ENCODE data around the gene DAAM2. TPM values are rescaled to one million over a fixed set of nuclear protein-coding genes. Genes with fewer than 3 reads are reported as not detected.

The DAAM2 gene
- total RNA-seq, 2 experiments from 2014 or later: not detected

DNA sequence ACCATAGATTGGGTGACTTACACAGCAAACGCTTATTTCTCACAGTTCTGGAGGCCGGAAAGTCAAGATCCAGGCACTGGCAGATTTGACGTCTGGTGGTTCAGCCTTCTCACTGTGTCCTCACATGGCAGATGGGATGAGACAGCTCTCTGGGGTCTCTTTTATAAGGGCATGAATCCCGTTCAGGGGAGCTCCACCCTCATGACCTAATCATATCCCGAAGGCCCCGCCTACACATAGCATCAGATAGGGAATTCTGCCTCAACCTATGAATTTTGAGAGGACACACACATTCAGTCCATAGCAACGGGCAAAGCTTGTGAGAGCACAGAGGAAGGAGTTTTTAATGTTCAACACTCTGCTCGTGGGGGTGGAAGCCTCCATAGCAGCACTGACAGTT is 27.5 kb downstream of the DAAM2 start:
- no peak overlapping the region for H3K4me3 ChIP-seq (ENCODE audit: low read length)
- ATAC-seq (ENCODE audit: poor library complexity) (no peak), DNase-seq (no peak)
- H3K9me3 ChIP-seq (ENCODE audit: control insufficient read depth in 1 of 2, insufficient read depth in 1 of 2, low read length in 2 of 2): no peaks in the 10 kb centered on the region
- ChIA-PET CTCF (interaction anchor here (0.5 kb wide), 1 partner anchor 30 kb away, joined by 4 read pairs; no protein-coding TSS in a partner anchor), POLR2A (no interaction called here)
- Mint-ChIP-seq H3K27ac (no peak overlapping the region), H3K36me3 (ENCODE audit: low read depth) (no peaks in the 10 kb centered on the region), H3K4me1 (ENCODE audit: low read depth) (no peaks in the 10 kb centered on the region), H3K27me3 (no peaks in the 10 kb centered on the region), H3K4me3 (no peak overlapping the region), H3K9me3 (no peaks in the 10 kb centered on the region)
- TF ChIP-seq, protein P1, sequence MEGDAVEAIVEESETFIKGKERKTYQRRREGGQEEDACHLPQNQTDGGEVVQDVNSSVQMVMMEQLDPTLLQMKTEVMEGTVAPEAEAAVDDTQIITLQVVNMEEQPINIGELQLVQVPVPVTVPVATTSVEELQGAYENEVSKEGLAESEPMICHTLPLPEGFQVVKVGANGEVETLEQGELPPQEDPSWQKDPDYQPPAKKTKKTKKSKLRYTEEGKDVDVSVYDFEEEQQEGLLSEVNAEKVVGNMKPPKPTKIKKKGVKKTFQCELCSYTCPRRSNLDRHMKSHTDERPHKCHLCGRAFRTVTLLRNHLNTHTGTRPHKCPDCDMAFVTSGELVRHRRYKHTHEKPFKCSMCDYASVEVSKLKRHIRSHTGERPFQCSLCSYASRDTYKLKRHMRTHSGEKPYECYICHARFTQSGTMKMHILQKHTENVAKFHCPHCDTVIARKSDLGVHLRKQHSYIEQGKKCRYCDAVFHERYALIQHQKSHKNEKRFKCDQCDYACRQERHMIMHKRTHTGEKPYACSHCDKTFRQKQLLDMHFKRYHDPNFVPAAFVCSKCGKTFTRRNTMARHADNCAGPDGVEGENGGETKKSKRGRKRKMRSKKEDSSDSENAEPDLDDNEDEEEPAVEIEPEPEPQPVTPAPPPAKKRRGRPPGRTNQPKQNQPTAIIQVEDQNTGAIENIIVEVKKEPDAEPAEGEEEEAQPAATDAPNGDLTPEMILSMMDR (IDR thresholded peaks at IDR 0.05): no peak
- no peaks in the 10 kb centered on the region for H3K36me3 ChIP-seq (ENCODE audit: insufficient read depth, low read length)
- no peaks in the 10 kb centered on the region for H3K27me3 ChIP-seq (ENCODE audit: control insufficient read depth in 1 of 2, insufficient read depth in 2 of 2, low read length in 2 of 2)
- no peak overlapping the region for H3K27ac ChIP-seq (ENCODE audit: low read depth in 1 of 2, low read length in 2 of 2)
- no peaks in the 10 kb centered on the region for H3K4me1 ChIP-seq (ENCODE audit: insufficient read depth, low read length)
- intact Hi-C loops (cut with DNase I, micrococcal nuclease): no loop called here

DNA sequence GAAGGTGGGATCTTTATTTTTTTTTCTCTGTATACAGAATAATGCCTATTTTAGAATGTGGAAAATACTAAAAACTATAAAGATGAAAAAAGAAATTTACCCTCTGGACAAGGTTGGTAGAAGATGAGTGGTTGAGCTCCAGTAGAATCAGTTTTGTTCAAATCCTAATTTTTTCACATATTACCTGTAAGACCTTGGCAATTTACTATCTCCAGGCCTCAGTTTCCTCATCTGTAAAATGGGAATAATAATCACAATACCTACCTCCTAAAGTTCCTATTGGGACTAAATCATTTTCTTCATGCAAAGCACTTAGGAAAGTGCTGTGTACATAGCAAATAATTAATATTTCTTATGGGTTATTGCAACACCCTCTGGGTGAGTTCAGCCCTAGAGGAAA is 28.4 kb downstream of the DAAM2 start:
- no peaks in the 10 kb centered on the region for H3K9me3 Mint-ChIP-seq
- no peak for ATAC-seq (ENCODE audit: poor library complexity)
- ChIA-PET CTCF (no interaction called here), POLR2A (no interaction called here)
- no peaks in the 10 kb centered on the region for H3K36me3 Mint-ChIP-seq (ENCODE audit: low read depth)
- DNase-seq: no peak
- Histone ChIP-seq H3K4me1 (ENCODE audit: insufficient read depth, low read length) (no peaks in the 10 kb centered on the region), H3K27ac (ENCODE audit: low read depth in 1 of 2, low read length in 2 of 2) (no peak overlapping the region), H3K27me3 (ENCODE audit: control insufficient read depth in 1 of 2, insufficient read depth in 2 of 2, low read length in 2 of 2) (no peaks in the 10 kb centered on the region), H3K4me3 (ENCODE audit: low read length) (no peak overlapping the region), H3K9me3 (ENCODE audit: control insufficient read depth in 1 of 2, insufficient read depth in 1 of 2, low read length in 2 of 2) (no peaks in the 10 kb centered on the region), H3K36me3 (ENCODE audit: insufficient read depth, low read length) (no peaks in the 10 kb centered on the region)
- intact Hi-C loops (cut with DNase I, micrococcal nuclease): no loop called here
- H3K4me1 Mint-ChIP-seq (ENCODE audit: low read depth): no peaks in the 10 kb centered on the region
- no peaks in the 10 kb centered on the region for H3K27me3 Mint-ChIP-seq
- no peak overlapping the region for H3K27ac Mint-ChIP-seq
- TF ChIP-seq, protein P1 (IDR thresholded peaks at IDR 0.05): no peak
- H3K4me3 Mint-ChIP-seq: no peak overlapping the region

DNA sequence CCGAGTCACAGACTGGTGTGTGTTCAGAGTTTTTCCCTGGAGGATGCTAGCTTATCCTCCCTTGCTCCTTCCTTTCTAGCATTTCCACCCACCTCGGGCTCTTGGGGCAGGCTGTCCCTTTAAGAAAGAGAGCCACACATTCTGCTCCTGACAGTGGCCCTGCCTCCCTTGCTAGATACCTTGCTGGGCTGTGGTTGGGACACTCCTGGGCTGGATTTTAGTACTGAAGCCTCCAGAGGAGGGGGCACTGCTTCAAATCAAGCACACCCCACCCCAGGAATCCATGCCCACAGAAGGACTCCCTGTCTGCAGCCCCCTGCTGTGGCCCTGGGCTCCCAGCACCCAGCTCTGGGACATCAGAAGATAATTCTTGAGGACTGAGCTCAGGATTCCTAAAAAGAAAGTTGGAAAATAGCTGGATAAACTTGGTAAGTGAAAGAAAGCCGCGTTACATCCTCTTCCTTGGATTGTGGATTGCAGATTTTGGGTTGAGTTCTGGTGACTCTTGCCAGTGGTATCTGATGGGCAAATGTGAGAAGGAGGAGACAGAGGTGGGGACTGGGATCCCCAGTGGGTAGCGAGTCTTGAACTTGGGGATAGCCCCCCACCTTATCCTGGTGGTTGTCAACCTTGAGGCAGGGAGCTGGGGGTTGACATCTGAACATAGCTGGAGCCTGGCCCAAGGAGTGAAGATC is 29.0 kb downstream of the DAAM2 start:
- TF ChIP-seq, protein P1 (IDR thresholded peaks at IDR 0.05): no peak
- intact Hi-C loops (cut with DNase I, micrococcal nuclease): no loop called here
- H3K36me3 ChIP-seq (ENCODE audit: insufficient read depth, low read length): no peaks in the 10 kb centered on the region
- no peaks in the 10 kb centered on the region for H3K27me3 Mint-ChIP-seq
- H3K4me3 Mint-ChIP-seq: no peak overlapping the region
- H3K9me3 Mint-ChIP-seq: no peaks in the 10 kb centered on the region
- no peaks in the 10 kb centered on the region for H3K4me1 ChIP-seq (ENCODE audit: insufficient read depth, low read length)
- H3K27ac Mint-ChIP-seq: no peak overlapping the region
- CTCF ChIA-PET: no interaction called here
- POLR2A ChIA-PET: no interaction called here
- H3K4me3 ChIP-seq (ENCODE audit: low read length): no peak overlapping the region
- no peaks in the 10 kb centered on the region for H3K36me3 Mint-ChIP-seq (ENCODE audit: low read depth)
- no peak overlapping the region for H3K27ac ChIP-seq (ENCODE audit: low read depth in 1 of 2, low read length in 2 of 2)
- H3K27me3 ChIP-seq (ENCODE audit: control insufficient read depth in 1 of 2, insufficient read depth in 2 of 2, low read length in 2 of 2): no peaks in the 10 kb centered on the region
- no peaks in the 10 kb centered on the region for H3K4me1 Mint-ChIP-seq (ENCODE audit: low read depth)
- no peaks in the 10 kb centered on the region for H3K9me3 ChIP-seq (ENCODE audit: control insufficient read depth in 1 of 2, insufficient read depth in 1 of 2, low read length in 2 of 2)
- DNase-seq: no peak
- no peak for ATAC-seq (ENCODE audit: poor library complexity)
